ENCODE results near the gene STK32C.
"Not testable (repeated sequence)": the region's sequence is repeated elsewhere in the genome, so short reads cannot be mapped to it uniquely, and the experiment has no call there.

The STK32C gene

DNA sequence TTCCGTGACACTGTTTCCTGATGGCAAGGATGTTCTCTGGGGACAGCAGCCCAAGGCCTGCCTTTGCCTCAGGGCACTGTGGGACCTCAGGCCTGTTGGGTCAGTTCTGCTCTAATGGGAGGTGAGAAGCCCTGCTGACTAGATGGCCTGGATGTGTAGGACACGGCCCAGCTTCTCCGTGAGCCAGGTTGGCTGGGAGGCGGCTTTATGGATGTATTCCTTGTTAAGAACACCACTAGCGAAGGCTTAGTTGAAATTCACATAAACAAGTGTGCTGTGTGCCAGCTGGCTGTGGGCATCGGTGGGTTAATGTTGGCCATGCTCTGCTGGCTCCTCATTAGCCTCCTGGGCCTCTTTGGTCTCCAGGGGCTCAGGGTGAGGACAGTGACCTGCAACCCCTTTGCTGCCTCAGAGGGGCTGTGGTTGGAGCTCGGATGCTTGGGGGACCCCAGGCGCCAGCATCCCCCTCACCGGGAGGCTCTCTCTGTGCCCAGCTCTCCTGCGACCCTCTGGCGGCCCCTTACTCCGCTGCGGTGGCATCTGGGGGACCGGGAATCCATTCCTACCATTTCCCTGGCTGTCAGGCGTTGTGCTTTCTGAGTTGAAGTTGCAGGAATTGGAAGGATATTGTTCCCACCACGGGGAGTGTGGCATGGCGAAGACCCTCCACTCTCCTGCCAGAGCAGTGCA, 143.8 kb downstream of the STK32C start:
- DNase-seq: no peak

DNA sequence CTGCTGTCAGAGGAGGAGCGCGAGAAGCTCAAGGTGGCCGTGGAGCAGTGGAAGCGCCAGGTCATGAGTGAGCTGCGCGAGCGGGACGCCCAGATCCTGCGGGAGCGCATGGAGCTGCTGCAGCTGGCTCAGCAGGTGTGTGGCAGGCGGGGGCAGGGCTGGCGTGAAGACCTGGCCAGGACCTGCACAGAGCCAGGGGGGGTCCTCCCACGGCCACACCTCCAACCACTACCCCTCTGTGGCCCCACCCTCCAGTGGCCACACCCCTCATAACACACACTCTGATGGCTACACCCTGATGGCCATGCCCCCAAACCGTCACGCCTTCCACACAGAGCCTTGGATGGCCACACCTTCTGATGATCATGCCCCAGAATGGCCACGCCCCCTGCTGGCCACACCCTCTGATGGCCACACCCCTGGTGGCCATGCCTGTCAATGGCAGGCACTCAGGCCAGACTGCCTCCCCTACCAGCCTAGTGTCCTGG, 144.4 kb downstream of the STK32C start:
- no peak for DNase-seq

GRCh38 chr10:132162590-132163277, 145.0 kb downstream of the STK32C start:
- DNase-seq: no peak

DNA sequence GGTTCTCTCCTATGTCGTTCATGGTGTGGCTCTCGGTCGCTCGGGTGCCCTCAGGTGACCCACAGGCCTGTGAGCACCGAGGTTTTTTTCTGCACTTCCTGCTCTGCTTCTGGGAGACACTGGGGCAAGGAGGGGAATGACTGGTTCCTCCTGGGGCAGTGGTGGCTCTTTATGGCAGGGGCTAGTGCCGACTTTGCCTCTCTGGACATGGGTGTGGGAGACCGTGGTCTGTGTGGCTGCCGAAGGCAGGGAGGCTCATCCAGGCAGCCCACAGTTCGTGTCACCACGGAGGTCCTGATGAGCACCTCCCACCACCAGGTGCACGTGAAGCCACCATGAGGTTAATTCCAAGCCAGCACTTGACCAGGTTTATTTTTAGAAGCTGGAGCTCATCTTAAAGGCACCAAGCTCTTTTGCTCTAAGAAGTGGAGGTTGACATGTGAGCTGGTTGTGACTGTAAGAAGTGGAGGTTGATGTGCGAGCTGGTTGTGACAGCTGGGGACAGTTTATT, 145.7 kb downstream of the STK32C start:
- no peak for DNase-seq

DNA sequence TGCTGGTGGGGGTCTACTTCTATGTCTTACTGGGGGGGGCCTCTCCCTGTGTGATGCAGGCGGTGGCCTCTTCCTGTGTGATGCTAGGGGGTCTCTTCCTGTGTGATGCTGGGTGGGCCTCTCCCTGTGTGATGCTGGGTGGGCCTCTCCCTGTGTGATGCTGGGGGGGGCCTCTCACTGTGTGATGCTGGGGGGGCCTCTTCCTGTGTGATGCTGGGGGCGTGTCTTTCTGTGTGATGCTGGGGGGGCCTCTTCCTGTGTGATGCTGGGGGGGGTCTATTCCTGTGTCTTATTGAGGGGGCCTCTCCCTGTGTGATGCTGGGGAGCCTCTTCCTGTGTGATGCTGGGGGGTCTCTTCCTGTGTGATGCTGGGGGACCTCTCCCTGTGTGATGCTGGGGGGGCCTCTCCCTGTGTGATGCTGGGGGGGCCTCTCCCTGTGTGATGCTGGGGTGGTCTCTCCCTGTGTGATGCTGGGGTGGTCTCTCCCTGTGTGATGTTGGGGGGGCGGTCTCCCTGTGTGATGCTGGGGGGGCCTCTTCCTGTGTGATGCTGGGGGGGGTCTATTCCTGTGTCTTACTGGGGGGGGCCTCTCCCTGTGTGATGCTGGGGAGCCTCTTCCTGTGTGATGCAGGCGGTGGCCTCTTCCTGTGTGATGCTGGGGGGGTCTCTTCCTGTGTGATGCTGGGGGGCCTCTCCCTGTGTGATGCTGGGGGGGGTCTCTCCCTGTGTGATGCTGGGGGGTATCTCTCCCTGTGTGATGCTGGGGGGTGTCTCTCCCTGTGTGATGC, 146.7 kb downstream of the STK32C start:
- not testable (repeated sequence) for DNase-seq

DNA sequence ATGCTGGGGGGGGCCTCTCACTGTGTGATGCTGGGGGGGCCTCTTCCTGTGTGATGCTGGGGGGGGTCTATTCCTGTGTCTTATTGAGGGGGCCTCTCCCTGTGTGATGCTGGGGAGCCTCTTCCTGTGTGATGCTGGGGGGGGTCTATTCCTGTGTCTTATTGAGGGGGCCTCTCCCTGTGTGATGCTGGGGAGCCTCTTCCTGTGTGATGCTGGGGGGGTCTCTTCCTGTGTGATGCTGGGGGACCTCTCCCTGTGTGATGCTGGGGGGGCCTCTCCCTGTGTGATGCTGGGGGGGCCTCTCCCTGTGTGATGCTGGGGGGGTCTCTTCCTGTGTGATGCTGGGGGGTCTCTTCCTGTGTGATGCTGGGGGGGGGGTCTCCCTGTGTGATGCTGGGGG, 147.5 kb downstream of the STK32C start:
- DNase-seq: not testable (repeated sequence)

DNA sequence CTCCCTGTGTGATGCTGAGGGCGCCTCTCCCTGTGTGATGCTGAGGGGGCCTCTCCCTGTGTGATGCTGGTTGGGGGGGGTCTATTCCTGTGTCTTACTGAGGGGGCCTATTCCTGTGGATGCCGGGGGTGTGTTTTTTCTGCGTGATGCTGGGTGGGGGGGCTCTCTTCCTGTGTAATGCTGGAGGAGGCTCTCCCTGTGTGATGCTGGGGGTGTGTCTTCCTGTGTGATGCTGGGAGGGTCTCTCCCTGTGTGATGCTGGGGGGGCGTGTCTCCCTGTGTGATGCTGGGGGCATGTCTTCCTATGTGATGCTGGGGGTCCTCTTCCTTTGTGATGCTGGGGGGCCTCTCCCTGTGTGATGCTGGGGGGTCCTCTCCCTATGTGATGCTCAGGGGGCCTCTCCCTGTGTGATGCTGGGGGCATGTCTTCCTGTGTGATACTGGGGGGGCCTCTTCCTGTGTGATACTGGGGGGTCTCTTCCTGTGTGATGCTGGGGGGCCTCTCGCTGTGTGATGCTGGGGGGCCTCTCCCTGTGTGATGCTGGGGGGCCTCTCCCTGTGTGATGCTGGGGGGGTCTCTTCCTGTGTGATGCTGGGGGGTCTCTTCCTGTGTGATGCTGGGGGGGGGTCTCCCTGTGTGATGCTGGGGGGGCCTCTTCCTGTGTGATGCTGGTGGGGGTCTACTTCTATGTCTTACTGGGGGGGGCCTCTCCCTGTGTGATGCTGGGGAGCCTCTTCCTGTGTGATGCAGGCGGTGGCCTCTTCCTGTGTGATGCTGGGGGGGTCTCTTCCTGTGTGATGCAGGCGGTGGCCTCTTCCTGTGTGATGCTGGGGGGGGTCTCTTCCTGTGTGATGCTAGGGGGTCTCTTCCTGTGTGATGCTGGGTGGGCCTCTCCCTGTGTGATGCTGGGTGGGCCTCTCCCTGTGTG, 148.2 kb downstream of the STK32C start:
- not testable (repeated sequence) for DNase-seq

DNA sequence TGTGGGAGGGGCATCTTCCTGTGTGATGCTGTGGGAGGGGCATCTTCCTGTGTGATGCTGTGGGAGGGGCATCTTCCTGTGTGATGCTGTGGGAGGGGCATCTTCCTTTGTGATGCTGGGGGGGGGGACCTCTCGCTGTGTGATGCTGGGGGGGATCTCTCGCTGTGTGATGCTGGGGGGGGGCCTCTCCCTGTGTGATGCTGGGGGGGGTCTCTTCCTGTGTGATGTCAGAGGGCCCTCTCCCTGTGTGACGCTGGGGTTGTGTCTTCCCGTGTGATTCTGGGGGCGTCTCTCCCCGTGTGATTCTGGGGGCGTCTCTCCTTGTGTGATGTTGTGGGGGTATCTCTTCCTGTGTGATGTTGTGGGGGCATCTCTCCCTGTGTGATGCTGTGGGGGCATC, 148.9 kb downstream of the STK32C start:
- DNase-seq: no peak

- DNase-seq: no peak
Observed at GRCh38 chr10:132158122-132158741, 149.5 kb downstream of the STK32C start.

Measured in fibroblast of upper back skin (primary cell).